ENCODE results near the gene TAS2R60.
"Not testable (repeated sequence)": the region's sequence is repeated elsewhere in the genome, so short reads cannot be mapped to it uniquely, and the experiment has no call there.

TAS2R60 gene

GRCh38 chr7:143443153-143443552 is at the start of gene TAS2R60:
Gene TAS2R60 (plus strand): TSS chr7:143443453. CDS start chr7:143443453, 0 bp downstream.
- no peak for DNase-seq (ENCODE audit: low read depth in 3 of 3)

DNA sequence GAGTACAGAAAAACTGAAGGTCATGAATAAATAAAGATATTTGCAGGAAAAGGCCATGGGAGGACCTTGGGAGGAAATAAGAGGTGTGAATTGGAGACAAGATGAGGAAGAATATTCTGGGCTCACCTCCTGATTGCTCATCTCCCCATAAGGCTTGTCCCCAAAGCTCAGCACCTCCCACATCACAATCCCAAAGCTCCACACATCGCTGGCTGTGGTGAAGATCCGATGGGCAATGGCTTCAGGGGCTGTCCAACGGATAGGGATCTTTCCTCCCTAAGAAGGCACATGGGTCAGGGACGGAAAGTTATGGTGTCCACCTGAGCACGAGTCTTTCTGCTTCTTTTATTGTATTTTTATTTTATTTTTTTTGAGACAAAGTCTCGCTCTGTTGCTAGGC is 49.2 kb upstream of the TAS2R60 start:
- DNase-seq (ENCODE audit: low read depth in 3 of 3) = no peak

DNA sequence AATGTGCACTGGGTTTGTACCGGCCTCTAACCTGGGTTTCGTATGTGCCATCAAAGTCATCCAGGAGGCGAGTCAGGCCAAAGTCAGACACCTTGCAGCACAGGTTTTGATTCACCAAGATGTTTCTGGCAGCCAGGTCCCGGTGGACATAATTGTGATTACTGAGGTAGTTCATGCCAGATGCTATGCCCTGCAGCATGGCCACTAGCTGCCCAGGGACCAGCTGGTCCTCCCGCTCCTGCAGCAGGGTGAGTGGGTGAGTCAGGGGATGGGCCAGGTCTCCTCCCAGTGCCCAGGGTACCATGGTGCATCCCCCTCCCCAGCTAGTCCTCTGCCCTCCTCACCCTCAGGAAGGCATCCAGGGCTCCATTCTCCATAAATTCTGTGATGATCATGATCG is 48.5 kb upstream of the TAS2R60 start:
- no peak for DNase-seq (ENCODE audit: low read depth in 3 of 3)

DNA sequence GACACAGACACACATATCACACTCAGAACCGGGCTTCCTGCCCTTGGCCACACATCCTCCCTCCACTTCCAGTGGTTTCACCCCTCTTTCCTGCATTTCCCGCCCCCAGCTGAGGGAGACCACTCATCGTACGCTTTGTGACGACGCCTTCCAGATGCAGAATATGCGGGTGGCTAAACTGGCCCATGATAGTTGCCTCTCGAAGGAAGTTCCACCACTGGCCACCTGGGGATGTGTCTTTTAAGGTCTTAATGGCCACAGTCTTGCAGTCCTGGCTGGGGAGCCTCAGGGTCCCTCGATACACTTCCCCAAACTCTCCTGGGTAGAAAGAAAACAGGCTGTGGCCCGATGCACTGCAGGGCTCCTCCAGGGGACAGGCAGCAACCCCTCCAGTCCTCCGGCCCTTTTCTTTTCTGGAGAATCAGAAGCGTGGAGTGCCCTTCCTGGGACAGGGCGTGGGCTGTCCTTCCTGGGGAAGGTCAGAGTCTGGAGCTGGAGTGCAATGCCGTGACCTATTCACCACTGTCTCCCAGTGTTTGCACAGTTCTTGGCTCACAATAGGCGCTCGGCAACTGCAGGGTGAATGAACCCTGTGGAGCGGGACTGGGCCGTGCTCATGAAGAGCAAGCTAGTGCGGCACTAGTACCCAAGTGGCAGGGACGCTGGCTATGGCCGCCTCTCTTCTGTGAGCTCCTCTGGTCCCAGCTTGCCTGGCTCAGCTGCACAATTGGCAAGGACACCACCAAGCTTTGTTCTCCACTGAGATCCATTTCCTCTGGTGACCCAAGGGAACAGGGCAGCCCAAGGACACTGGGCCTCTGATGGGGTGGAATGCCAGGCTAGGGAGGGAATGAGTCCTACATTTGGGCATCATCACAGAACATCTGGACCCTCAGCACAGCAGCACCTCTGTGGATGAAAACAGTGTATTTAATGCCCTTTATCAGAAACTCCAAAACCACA is 47.8 kb upstream of the TAS2R60 start:
- DNase-seq (ENCODE audit: low read depth in 3 of 3) = no peak

DNA sequence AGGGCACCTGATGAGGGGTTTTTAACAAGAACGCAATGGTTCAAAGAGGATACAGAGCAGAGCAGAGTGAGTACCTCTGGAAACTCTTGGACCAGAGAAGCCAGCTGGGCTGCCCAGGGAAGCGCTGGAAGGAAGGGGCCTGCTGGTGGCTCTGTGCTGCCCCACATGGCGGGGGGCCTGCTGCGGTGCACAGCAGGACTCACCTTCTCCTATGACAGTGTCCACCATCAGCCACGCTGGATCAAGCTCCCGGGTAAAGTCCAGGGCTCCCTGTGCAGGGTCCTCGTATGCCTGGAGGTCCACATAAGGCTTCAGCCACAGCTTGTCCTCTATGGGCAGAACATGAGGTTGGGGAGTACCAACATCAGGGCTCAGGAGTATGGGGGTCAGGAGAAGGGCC is 47.1 kb upstream of the TAS2R60 start:
- no peak for DNase-seq (ENCODE audit: low read depth in 3 of 3)

- DNase-seq (ENCODE audit: low read depth in 3 of 3) = no peak
Observed at GRCh38 chr7:143396625-143397556, 46.4 kb upstream of the TAS2R60 start.

GRCh38 chr7:143397710-143398530 is 45.3 kb upstream of the TAS2R60 start:
- DNase-seq (ENCODE audit: low read depth in 3 of 3) = no peak

DNA sequence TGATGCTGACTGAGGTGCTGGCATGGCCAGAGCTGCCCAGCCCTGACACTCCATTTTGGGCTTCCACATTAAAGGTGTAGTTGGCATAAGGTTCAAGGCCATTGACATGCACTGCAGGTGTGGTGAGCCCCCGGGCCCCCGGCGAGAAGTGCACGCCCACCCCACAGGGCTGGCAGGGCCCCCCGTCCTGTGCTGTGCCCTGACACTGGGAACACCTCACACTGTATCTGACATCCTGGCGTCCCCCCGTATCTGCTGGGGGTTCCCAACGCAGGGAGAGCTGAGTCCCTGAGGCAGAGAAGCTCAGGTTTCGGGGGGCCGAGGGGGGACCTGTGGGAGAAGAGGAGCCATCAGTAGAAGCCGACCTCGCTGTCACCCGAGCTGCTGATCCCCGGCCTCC is 44.6 kb upstream of the TAS2R60 start:
- no peak for DNase-seq (ENCODE audit: low read depth in 3 of 3)

DNA sequence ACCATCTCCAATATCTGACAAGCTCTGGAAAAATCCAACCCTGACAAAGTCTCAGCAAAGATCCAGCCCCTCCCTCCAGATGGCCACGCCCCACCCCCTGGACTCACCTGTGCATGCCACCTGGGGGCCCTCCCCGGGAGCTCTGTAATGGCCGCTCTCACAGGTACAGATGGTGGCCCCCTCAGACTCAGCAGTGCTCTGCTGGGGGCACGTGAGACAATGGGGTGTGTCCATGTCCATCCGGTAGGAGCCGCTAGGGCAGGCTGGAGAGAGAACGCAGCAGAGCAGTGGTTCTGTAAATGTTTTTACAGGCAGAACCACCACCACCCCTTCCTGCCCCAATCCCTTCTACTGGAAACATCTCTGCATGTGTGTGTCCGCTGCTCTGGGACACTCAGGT is 44.1 kb upstream of the TAS2R60 start:
- no peak for DNase-seq (ENCODE audit: low read depth in 3 of 3)

DNA sequence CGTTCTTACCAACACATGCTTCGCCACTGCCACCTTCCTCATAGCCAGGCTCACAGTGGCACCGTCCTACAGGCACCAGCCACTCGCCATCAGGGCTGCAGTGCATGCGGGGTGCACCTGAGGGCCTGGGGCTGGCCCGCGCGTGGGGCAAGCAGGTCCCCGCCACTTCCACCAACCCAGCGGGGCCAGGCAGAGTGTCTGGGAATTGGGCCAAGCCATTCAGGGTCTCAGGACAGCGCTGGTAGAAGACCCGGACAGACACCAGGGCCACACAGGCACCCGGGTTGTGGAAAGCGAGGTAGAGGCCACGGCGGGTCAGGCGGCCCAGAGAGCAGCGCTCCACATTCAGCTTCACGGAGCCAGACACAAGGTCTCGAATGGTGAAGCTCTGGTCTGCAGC is 43.6 kb upstream of the TAS2R60 start:
- no peak for DNase-seq (ENCODE audit: low read depth in 3 of 3)

DNA sequence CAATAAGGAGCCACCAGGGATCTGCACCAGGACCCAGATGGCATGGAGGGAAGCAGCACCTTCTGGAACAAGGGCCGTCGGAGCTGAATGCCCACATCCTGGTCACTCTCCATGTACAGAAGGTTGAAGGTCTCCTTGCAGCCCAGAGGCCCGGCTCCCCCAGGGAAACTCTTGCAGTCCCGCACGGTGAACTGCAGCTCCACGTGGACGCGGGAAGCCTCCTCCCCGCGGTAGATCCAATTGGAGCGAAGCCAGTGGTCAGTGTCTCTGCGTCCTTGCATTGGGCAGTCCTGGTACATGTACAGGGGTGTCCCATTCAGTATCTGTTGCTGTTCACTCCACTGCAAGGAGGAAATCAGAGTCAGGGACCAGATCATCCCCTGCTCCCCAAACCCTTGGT is 42.0 kb upstream of the TAS2R60 start:
- DNase-seq (ENCODE audit: low read depth in 3 of 3) = no peak

DNA sequence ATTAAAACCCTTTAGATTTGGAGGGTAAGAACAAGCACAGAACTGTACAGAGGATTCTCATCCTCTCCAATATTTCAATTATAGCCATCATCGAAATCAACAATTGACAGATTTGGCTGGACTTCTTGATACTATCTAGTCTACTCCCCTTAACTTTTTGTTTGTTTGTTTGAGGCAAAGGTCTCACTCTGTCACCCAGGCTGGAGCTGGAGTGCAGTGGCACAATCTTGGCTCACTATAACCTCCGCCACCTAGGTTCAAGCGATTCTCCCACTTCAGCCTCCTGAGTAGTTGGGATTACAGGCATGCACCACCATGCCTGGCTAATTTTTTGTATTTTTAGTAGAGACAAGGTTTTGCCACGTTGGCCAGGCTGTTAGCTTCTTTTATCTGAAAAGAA is 41.0 kb upstream of the TAS2R60 start:
- not testable (repeated sequence) for DNase-seq (ENCODE audit: low read depth in 3 of 3)

GRCh38 chr7:143405173-143406001 is 37.9 kb upstream of the TAS2R60 start:
- DNase-seq (ENCODE audit: low read depth in 3 of 3) = no peak

DNA sequence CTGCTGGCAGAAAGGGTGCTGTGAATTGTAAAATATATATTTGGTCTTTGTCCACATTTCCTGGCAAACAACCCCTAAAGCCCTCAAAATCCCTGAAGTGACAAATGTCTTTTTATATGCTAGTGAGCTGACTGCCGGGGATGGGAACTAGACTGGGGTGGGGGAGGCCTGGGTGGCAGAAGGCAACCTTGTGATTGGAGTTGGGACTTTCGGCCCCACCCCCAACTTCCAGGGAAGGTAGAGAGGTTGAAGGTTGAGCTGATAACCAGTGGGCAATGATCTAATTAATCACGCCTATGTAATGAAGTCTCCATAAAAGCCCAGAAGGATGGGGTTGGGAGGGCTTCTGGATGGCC is 37.3 kb upstream of the TAS2R60 start:
- DNase-seq (ENCODE audit: low read depth in 3 of 3) = no peak

GRCh38 chr7:143407287-143408251 is 35.7 kb upstream of the TAS2R60 start:
- DNase-seq (ENCODE audit: low read depth in 3 of 3) = no peak

GRCh38 chr7:143408252-143408685 is 35.0 kb upstream of the TAS2R60 start:
- no peak for DNase-seq (ENCODE audit: low read depth in 3 of 3)

GRCh38 chr7:143408686-143409561 is 34.3 kb upstream of the TAS2R60 start, which contains the start of gene EPHA1:
Gene EPHA1 (minus strand): TSS chr7:143408856. CDS start chr7:143408805, 51 bp downstream.
- DNase-seq (ENCODE audit: low read depth in 3 of 3) = peak in 2 of 3 experiments; percentile 33 to 42

DNA sequence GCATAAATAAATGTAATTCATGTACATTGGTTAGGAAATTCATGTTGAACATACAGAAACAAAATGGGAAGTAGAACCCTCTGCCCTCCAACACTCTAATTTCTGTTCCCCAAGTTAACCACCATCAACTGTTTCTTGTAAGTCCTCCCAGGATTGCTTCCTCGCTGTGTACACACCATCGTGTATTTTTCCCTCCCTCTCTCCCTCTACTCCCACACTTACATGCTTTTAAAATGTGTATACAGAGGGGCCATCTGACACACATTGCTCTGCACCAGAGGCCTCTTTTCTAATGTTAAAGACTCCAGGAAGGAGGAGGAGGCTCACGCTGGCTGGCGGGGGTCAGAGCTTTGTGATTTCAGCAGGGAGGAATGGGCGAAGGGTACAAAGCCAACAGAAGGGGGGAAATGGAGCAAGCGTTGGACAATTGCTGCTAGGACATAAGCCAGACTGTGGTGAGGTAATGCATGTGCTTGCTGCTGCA is 32.7 kb upstream of the TAS2R60 start:
- no peak for DNase-seq (ENCODE audit: low read depth in 3 of 3)

Measured in stimulated activated CD4-positive, alpha-beta T cell treated with anti-CD3 and anti-CD28 coated beads, TNF-alpha, amount 100 ng/mL, for 4 hours (primary cell).